ENCODE results near the gene HNRNPU. TPM values are rescaled to one million over a fixed set of nuclear protein-coding genes. Genes with fewer than 3 reads are reported as not detected.

HNRNPU gene
- total RNA-seq, 2 experiments from 2014 or later: 410 to 421 TPM

Other genes starting within 250 kb of the HNRNPU start
- 10 to 100 TPM; 24.8 to 25.6 TPM for gene DESI2, start 211.4 kb downstream of the HNRNPU start, total RNA-seq
- 10 to 100 TPM; 23.4 to 27.8 TPM for gene COX20, start 28.9 kb downstream of the HNRNPU start, total RNA-seq